GM18511 (cell line): ENCODE results near the gene SIL1.
"Not testable (repeated sequence)": the region's sequence is repeated elsewhere in the genome, so short reads cannot be mapped to it uniquely, and the experiment has no call there.

Experiments used
- ATAC-seq: cut with Tn5 transposase; IDR thresholded peaks from one replicate; pipeline ENCODE4 v1.9.1; 2021; ENCODE audit warnings: mild to moderate bottlenecking, moderate library complexity; ENCODE audit not compliant: unreplicated experiment

SIL1 gene

GRCh38 chr5:139178589-139178917, 19.6 kb downstream of the SIL1 start:
- ATAC-seq: peak; percentile 8

GRCh38 chr5:139177809-139178588, 20.2 kb downstream of the SIL1 start:
- peak; percentile 73 for ATAC-seq

GRCh38 chr5:139177281-139177680, 20.9 kb downstream of the SIL1 start:
- ATAC-seq: not testable (repeated sequence)

- not testable (repeated sequence) for ATAC-seq
These were observed 23.8 kb downstream of the SIL1 start for GRCh38 chr5:139174382-139174781.

GRCh38 chr5:139171779-139172404, 26.3 kb downstream of the SIL1 start:
- ATAC-seq: no peak

- no peak for ATAC-seq
These were observed 30.0 kb downstream of the SIL1 start for GRCh38 chr5:139167952-139168720.

GRCh38 chr5:139167533-139167932, 30.6 kb downstream of the SIL1 start:
- no peak for ATAC-seq

- no peak for ATAC-seq
These were observed 31.1 kb downstream of the SIL1 start for GRCh38 chr5:139167063-139167462.

- not testable (repeated sequence) for ATAC-seq
These were observed 33.3 kb downstream of the SIL1 start for GRCh38 chr5:139164897-139165296.

GRCh38 chr5:139164020-139164419, 34.1 kb downstream of the SIL1 start:
- ATAC-seq: no peak

GRCh38 chr5:139162448-139162847, 35.7 kb downstream of the SIL1 start:
- no peak for ATAC-seq

- no peak for ATAC-seq
These were observed 39.4 kb downstream of the SIL1 start for GRCh38 chr5:139158791-139159190.

- no peak for ATAC-seq
These were observed 40.6 kb downstream of the SIL1 start for GRCh38 chr5:139157556-139157955.

- no peak for ATAC-seq
These were observed 41.4 kb downstream of the SIL1 start for GRCh38 chr5:139156814-139157213.

- ATAC-seq: no peak
These were observed 42.8 kb downstream of the SIL1 start for GRCh38 chr5:139155333-139155732.

GRCh38 chr5:139151902-139152301, 46.3 kb downstream of the SIL1 start:
- ATAC-seq: no peak

GRCh38 chr5:139150367-139150999, 47.7 kb downstream of the SIL1 start:
- no peak for ATAC-seq

GRCh38 chr5:139149477-139150199, 48.5 kb downstream of the SIL1 start:
- no peak for ATAC-seq

- ATAC-seq: no peak
These were observed 49.2 kb downstream of the SIL1 start for GRCh38 chr5:139148986-139149385.

- no peak for ATAC-seq
These were observed 49.9 kb downstream of the SIL1 start for GRCh38 chr5:139148306-139148705.
